SW 1271 (cell line): ENCODE results near the gene PYGB.
"Not testable (repeated sequence)": the region's sequence is repeated elsewhere in the genome, so short reads cannot be mapped to it uniquely, and the experiment has no call there.

Experiments used
- DNase-seq, 2 experiments: peaks; one replicate each; lab custom pipeline; 2025; lab: John Stamatoyannopoulos, UW

Gene PYGB

DNA sequence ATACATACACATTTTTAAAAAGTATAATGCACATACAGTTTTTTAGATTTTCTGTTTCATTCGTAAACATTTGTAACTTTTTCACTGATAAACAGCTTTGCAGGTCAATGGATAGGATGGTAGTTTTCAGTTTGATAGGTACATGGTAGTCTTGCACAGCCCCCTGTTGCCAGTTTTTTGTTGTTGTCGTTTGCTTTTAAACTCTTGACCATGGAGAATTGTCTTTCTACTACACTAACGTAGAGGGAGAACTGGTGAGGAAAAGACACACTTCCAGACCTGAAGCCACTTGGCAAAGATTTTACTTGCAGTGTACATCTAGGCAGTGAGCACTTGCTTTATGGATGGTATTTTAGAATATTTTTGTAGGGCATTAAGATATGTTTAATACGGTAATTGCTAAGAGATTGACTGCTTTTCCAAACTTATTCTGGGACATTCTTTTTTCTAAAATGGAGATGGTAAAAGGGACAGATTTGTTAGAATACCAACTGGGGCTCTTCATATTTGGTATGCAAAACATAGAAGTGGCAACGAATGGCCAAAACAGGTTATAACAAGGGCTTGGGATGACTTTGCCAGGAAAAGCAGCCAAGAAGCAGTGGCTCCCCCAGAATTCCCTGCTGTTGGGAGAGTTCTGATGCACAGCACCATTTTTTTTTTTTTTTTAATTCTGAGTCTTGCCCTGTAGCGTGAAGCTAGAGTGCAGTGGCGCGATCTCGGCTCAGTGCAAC is 1.5 kb downstream of the PYGB start:
- DNase-seq, result no peak

DNA sequence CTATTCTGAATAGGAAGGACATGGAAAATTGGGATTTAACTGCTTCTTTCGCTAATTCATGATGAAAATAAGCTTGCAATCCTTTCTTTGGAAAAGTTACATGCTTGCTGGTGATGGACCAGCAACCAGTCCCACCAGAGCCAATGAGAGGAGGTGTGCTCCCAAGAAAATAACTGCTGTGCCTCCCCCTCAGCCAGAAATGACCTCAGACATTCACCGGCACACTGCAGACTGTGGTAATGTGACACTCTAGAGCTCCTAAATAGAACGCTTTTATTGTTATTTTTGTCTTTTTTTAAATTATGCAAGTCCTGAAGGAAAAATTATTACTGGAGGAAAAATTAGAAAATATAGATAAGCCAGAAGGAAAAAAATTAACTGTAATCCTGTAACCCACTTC is 2.6 kb downstream of the PYGB start:
- no peak for DNase-seq

DNA sequence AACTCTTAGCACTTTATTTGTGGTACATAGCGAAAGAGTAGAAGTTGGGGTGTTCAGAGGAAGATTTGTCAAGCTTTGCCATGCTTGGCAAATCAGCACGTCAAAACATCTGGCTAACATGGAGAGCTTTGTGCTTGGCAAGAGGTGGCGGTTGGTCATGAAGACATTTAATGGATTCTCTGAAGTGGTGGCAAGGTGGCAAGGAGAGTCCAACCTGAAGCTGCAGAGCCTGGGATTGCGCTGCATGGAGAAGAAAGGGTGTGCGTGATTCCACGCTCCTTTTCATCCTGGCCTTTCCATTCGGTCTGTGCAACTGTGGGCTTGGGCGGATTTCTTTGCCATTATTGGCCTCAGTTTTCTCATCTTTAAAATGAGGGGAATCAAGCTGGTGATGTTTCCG is 3.1 kb downstream of the PYGB start:
- no peak for DNase-seq

DNA sequence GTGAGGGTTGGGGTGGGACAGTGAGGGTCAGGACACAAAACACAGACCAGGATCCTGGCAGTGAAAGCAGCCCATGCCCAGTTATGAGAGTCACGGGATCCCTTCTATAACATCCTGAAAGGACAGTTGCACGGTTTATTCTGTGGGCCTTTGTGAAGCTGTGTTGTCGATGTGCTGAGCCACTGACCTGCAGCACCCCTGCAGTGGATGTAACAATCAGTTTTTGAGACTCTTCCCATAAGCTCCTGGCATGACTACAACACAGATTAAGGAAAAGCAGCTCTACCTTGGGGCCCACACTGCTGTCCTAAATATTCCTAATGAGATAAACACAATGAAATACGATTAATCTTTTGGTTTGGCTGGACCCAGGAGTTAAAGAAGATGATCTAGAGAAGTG is 3.7 kb downstream of the PYGB start:
- DNase-seq, result no peak

DNA sequence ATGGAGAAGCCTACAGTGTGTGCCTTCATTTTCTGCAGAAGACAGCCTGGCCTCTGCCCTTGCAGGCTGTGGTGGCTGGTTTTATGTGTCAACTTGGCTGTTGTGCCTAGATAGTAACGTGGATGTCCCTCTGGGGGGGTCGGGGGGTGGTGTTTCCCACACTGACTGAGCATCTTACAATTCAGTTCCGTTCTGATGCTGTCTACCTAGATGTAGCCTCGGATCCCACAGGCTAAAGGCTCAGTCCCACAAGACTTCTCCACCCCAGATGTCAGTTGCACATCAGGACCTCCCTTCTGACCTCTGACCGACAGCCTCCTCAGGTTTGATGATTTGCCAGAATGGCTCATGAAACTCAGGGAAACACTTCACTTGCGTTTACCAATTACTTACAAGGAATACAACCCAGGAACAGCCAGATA is 4.4 kb downstream of the PYGB start:
- no peak for DNase-seq

DNA sequence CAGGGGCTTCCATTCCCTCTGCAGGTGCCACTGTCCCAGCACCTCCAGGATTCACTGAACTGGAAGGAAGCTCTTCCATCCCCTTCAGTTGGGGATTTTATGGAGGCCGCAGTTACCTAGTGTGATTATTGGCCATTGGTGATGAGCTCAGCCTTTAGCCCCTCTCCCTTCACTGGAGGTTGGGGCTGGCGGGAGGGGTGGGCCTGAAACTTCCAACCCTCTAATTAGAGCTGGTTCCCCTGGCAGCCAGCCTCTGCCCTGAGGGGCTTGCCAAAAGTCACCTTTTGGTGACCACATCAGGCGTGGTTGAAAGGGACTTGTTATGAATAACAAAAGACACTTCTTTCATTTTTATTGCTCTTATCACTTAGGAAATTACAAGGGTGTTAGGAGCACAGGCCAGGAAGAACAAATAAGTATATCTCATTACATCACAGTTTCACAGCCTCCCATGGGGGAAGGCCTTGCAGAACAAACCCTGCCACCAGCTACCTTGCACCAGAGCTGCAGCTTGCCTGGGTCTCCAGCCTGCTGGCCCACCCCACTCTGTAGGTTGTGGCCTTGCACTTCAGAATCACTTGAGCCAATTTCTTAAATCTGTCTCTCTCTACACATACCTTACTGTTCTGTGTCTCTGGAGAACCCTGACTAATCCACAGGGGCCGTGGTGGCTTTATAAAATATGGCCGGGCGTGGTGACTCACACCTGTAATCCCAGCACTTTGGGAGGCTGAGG is 5.0 kb downstream of the PYGB start:
- no peak for DNase-seq

DNA sequence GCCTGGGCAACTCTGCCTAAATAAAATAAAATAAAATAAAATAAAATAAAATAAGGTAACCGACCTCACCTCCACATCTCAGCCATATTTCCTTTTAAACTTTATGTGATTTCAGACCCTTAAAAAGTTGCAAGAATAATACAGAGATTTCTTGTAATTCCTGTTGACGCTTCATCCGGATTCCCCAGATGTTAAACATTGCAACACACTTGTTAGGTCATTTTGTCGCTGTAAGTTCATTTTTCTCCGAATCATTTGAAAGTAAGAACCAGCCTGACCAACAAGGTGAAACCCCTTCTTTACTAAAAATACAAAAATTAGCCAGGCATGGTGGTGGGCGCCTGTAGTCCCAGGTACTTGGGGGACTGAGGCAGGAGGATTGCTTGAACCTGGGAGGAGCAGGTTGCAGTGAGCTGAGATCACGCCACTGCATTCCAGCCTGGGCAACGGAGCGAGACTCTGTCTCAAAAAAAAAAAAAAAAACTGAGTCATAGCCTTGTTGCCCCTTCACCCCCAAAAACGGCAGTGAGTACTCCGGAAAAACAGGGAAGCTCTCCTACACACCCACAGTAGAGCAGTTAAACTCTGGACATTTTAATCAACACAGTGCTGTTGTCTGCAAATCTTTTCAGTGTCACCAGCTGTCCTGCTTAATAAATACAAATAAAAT is 5.9 kb downstream of the PYGB start:
- DNase-seq, result no peak

DNA sequence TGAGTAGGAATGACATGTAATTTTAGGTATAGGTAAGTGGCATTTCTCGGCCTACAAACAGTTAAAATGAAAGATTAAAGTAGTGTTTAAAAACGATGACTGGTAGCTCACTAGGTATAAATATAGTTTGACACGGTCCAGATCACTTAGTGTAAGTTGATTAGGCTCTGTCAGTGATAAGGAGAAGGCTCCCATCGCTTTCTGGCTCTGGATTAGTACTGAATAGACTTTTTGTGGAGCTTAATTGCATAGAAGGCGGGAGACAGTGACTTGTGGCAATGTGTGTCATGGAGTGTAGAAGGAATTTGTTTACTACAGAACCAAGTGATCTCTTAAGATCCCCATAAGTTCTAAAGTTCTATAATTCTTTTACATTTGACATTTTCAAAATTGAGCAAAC is 6.7 kb downstream of the PYGB start:
- no peak for DNase-seq

DNA sequence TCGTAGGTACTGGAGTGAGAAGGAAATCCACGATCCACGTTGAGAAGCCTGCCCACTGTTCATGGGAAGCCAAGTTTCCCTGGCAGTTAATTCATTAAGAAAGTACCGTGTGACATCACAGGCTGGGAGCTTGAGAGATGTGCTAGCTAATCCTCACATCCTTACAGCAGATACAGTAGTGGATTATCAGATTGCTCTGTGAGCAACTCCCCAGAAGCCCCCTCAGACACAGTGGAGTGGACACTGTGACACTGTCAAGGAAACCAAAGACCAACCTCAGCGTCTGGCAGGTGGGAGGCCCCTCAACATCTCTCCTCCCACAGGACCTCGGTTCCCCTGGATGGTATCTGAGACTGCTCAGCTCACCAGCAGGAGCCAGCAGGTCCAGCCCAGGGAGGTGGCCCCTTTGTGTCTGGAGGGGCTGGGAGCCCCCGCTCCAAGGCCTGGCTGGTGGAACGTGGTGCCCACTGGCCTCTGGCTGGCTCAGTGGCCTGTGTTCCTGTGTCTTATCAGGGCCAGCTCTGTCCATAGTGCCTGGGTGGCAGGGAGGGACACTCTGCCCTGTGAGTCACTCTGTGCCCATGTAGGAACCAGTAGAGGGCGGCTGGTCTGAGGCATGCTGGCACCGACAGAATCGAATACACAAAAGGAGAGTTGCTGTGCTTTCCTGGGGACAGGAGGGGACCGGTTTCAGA is 7.2 kb downstream of the PYGB start:
- DNase-seq, result no peak

DNA sequence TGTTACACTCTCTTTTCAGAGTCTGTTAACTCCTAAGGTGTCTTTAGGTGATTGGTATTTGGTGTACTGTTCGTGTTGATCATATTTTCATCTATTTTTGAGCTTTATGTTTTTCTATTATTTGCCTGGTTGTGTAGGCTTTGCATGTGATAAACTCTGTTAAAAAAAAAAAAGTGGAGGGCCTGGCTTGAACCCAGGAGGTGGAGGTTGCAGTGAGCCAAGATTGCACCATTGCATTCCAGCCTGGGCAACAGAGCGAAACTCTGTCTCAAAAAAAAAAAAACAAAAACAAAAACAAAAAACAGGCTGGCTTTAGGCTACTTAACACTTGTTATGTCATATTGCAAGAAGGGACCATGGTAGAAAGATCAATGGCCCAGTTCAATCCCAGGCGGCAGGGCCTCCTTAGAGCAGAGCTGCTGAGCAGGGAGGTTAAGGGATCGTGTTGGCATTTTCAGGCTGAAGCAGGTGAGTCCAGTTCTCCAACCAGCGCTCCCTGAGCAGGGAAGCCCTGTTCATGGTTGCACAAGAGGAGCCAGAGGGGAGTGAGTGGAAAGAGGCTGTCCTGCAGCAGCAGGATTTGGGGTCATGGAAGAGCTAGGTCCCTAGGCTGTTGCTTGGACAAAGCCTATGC is 8.5 kb downstream of the PYGB start:
- DNase-seq, result no peak

DNA sequence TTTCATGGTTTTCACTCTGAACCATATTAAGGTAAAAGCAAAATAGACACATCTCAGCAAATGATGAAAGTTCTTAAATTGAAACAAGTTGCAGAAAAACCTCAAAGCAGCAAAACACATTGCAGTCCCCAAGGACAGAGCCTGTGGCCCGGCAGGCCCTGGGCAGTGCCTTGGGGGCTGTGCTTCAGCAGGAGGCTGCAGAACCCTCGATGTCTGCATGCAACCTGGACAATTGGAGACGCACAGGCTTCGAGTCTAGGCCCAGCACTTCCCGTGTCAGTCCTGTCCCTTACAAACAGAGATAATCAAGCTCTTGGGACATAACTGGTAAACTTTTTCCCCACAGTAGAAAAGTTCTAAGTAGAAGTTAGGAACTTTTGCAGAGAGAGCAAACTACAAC is 9.2 kb downstream of the PYGB start:
- no peak for DNase-seq

DNA sequence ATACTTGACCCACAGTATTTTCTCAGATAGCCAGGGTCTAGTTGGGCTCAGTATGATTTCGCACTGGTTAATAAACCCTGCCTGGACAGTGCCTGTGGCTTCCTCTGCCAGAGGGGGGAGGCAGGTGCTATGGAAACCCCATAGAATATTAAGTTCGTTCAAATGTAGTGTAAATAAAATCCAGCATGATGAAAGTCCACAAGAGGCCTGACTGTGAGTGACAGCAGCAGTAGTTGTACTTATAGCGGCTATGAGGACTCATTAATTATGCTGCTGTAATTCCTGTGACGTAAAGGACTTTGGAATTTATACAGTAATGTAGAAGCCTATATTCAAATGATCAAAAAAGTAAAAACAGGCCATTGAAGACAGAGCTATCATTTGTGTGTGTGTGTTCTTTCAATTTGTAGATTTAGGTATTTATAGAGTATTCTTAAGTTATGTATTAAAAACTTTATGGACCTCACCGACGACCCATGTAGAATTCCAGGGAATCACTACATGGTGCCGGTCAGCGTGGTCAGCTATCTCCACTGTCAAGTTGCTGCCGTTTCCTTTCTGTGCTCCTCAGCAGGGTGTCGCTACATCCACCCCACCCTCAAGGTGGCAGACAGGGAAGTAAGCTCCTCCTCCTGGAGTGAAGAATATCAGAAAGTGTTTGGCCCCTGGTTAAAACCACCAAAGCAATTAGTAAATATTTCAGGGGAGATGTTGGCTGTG is 10.0 kb downstream of the PYGB start:
- no peak for DNase-seq

DNA sequence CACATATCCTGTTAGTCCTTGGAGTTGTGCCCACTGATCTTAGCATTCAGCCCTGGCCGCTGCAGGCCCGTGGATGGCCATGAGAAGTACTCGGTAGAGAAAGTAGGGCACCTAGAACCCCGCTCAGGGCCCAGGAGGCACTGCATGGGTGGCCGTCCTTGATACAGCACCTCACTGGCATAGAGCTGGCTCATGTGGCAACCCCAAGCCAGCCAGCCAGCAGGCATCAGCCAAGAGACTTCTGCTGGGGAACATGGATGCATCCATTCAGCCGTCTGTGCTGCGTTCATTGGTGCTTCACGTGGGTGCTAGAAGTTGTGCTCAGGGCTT is 10.6 kb downstream of the PYGB start:
- no peak for DNase-seq

DNA sequence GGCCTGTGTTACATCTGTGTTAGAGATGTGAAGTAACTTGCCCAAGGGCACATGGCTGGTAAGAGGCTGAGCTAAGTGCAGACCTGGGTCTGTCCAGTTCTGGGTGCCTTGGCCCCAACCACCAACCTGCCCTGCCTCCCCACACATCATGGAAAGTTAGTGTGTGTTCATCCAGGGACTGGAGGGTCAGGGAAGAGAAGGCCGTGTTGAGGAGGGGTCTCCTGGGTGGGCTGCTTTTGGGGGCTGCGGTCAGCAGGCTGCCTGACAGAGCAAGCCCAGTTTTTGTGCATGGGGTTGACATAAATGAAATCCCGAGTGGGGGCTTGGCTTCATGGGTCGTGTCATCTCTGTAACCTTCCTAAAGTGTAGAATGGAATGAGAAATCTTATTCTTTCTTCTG is 10.9 kb downstream of the PYGB start:
- no peak for DNase-seq

DNA sequence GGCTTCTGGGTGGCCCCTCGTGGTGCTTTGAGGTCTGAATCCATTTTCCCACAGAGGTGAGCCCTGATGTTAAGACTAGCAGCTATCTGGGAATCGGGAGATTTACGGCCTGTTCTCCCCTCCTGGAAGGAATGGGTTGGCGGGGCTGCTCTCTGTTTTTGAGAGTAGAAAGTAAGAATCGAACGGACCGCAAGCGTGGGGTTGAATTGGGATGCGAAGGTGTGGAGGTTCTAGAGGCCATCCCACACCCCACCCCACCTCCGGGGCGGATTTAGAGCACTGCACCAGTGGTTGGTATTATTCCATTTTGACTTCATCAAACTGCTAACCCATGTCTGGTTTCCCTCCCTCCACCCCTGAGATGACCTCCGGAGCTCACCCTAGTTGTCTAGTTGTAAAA is 11.5 kb downstream of the PYGB start:
- no peak for DNase-seq

DNA sequence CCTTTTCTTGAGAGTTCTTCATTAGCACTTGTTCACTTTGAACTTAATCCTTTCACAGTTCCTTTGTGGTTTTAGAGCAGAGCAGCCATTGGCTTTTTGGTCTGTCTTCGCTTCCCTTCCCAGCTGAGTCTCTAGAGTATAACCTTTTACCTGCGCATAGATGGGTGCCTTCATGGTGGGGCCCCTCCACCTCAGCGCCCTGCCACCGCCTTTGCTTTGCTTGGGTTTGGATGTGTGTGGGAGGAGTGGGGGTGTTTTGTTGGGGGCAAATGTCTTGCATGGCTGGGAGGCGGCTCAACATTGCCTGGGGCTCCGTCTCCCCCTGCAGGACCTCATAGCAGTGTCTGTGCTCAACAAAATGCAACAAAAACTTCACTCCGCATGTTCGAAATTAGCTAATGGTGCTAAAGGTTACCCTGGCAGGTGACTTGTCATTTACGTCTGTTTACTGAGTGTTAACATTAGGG is 11.9 kb downstream of the PYGB start:
- DNase-seq, result no peak

DNA sequence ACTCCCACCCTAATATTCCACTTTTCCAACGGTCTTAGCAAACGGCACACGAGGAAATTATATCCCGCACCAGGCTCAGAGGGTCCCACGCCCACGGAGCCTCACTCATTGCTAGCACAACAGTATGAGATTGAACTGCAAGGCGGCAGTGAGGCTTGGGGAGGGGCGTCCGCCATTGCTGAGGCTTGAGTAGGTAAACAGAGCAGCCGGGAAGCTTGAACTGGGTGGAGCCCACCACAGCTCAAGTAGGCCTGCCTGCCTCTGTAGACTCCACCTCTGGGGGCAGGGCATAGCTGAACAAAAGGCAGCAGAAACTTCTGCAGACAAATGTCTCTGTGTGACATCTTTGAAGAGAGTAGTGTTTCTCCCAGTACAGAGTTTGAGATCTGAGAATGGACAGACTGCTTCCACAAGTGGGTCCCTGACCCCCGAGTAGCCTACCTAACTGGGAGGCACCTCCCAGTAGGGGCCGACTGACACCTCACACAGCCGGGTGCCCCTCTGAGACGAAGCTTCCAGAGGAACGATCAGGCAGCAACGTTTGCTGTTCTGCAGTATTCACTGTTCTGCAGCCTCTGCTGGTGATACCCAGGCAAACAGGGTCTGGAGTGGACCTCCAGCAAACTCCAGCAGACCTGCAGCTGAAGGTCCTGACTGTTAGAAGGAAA is 13.0 kb downstream of the PYGB start:
- not testable (repeated sequence) for DNase-seq

DNA sequence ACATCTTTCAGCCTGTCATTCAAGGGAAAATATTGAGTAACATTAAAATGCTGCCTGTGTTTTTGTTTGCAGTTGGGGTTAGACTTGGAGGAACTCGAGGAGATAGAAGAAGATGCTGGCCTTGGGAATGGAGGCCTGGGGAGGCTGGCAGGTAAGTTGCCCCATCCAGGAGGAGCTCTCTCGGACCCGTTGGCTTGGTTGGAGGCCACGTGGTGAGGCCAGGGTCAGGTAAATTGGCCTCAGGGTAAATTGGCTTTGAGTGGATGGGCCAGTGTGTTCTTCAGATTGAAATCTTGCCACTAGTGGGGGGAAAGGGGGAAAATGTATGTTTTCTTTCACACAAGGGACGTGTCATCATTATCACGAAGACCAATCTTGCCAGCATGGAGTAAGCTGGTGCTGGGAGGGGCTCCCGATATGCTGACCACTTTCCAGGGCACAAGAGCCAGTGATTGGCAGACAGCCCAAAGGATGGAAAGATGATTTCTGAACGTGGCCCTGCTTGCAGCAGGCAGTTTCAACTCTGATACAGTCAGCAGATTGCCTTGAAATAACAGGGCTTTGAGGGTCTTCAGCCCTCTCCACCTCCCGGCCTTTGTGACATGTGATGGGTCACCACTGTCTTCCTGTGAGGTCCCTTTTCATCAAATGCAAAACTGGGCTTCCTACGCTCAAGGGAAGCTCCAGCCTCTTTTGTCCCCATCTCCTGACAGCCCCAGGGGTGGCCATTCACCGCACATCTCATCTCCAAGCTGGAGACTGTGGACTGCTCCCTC is 21.4 kb downstream of the PYGB start:
- no peak for DNase-seq

DNA sequence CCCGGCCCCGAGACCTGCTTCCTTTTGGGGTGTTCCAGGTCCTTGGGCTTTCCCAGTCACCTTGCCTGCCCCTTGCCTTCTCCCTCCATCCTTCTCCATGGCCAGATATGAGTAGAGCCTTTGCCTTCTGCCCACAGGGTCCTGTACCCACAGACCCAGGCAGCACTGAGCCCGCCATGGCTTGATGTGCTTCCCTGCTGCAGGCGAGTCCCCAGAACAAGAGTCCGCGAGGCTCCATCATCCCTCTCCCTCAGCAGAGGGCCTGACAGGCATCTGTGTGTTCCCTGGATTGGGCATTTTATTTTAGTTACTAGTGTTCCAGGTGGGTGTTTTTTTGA is 21.9 kb downstream of the PYGB start:
- no peak for DNase-seq

DNA sequence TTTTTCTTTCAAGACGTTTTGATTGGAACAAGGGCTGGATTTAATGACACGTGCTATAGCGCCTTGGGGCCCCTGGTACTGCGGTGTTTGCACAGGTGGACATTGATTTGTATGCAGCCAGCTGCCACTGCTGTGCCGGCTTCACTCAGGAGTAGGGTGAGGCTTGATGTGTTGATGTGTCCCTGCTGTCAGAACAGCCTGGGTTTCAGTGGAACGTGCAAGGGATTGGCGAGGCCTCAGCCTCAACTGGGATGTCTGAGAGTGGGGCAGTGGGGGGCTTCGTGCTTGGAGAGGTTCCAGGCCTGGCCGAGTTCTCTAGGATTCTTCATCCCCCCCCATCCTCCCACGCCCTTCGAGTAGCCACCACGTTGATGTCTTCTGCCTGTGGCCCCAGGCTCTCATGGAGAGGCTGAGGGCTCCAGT is 23.0 kb downstream of the PYGB start:
- no peak for DNase-seq
